Globus pallidus (tissue), 1 donor: ENCODE data around the gene SHISA2.

Experiments
- DNase-seq: peaks from one replicate; pipeline ENCODE4 v3.0.0-alpha.2; 2015; ENCODE audit warnings: low spot score

Gene SHISA2

GRCh38 chr13:26017932-26018665 is 33.7 kb downstream of the SHISA2 start:
- no peak for DNase-seq

GRCh38 chr13:26017196-26017921 is 34.5 kb downstream of the SHISA2 start:
- peak; percentile 78 for DNase-seq

- DNase-seq = no peak
Observed at GRCh38 chr13:26016189-26016588, 35.6 kb downstream of the SHISA2 start.

GRCh38 chr13:26015271-26016125 is 36.3 kb downstream of the SHISA2 start:
- DNase-seq = no peak

- no peak for DNase-seq
Observed at GRCh38 chr13:26012995-26013394, 38.8 kb downstream of the SHISA2 start.

GRCh38 chr13:26011996-26012821 is 39.6 kb downstream of the SHISA2 start:
- no peak for DNase-seq

- DNase-seq = no peak
Observed at GRCh38 chr13:26011208-26011573, 40.6 kb downstream of the SHISA2 start.

- DNase-seq = no peak
Observed at GRCh38 chr13:26010487-26011207, 41.2 kb downstream of the SHISA2 start.

GRCh38 chr13:26007261-26008125 is 44.3 kb downstream of the SHISA2 start:
- DNase-seq = no peak
